ENCODE measurements around the gene ZNF516. TPM values are rescaled to one million over a fixed set of nuclear protein-coding genes. Genes with fewer than 3 reads are reported as not detected.

The ZNF516 gene
- total RNA-seq, 1 experiment from 2014 or later, result 22.5 TPM

DNA sequence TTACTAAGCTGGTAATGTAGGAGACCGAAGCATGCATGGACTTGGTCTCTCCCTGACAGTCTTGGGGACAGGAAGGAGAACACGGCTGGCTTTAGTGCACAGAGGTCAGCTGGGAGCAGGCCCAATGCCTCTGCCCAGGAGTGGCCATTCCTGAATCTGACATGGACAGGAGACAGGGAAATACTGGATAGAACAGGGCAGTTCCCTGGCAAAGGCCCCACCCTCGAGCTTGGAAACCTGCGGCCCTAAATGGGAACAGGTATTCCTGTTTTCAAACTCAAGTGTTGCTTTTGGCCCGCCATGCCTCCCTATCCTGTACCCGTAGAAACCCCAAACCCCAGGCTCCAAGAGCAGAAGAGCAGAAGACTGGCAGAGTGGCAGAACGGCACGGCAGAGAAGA lies 107.4 kb downstream of the ZNF516 start:
- DNase-seq (ENCODE audit: extremely low read depth, low read depth), result no peak

DNA sequence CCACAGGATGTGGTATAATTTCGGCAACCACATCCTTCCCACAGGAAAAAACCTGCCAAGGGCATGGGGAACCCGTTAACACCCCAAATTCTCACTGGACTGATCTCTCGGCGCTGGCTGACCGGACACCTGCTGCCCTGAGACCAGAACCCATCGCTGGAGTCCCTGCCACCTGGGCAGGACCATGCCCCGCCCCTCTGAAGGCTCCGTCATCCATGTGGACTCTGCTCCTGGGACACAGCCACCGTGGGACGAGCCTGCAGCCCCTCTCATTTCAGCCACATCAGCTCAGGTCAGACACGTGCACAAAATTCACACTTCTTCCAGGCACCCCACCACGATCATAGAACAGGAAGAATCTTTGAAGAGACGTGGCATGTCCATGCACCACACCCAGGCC lies 108.2 kb downstream of the ZNF516 start:
- no peak for DNase-seq (ENCODE audit: extremely low read depth, low read depth)

DNA sequence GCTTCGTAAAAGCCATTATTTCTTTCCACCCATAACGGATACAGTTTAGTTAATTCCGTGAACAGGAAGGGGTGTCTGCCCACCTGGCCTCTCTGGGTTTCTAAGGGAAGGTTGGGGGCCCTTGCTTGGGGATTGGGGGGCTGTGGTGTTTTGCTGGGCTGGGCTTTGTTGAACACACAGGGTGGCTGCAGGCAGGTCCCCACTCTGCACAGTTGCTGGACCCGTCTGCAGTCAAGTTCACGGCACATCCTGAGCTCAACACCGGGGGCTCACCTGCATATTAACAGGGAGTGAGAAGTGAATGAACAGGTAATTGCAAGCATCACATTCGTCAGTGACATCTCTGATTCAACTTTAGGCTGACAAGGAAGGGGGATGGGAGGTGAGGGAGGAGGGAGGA lies 109.0 kb downstream of the ZNF516 start:
- no peak for DNase-seq (ENCODE audit: extremely low read depth, low read depth)

DNA sequence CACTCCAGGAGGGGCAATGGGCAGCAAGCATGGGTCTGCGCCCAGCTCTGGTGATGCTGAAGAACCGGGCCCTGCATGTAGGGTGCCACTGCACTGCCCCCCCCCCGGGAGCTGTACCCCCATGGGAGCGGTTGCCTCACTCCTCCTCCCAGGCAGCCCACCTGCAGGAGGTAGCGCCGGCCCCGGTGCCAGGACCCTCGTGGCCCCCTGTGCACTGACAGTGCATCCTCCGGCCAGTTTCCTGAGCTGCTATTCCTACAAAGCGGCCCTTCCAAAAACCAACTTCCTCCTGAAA lies 109.4 kb downstream of the ZNF516 start:
- no peak for DNase-seq (ENCODE audit: extremely low read depth, low read depth)

DNA sequence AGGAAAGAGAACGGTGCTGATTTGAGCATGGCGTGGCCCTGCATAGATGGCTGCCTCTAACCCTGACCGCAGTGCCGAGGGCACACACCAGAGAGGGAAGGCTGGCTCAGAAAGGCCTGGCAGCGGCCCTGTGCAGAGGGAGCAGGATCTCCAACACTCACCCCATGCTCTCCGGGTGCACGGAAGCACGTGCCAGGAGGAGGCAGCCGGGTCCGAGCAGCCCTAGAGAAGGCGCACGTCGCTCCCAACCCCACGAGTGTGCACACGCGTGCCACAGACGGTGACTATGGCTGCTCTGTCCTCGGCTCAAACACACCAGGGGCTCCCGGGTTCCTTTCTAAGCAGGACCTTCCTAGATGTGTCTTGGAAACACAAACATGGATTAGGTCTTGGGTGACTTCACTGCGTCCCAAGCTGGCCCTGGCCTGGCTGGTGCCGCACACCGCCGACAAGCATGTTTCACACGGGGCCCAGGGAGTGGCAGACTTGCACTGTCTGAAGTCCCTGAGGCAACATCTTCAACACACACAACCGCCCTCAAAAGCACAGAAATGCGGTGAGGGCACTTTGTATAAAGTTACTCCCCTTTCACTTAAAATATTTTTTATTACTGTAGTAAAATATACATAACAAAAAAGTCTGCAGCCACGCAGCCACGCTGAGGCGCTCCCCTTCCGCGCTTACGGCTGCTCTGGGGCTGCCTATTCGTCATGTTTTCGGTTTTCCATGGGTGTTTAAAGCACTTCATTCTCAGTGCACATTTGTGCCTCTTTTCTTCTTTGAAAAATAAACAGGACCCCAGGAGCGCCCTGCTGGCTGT lies 110.0 kb downstream of the ZNF516 start:
- DNase-seq (ENCODE audit: extremely low read depth, low read depth), result no peak

DNA sequence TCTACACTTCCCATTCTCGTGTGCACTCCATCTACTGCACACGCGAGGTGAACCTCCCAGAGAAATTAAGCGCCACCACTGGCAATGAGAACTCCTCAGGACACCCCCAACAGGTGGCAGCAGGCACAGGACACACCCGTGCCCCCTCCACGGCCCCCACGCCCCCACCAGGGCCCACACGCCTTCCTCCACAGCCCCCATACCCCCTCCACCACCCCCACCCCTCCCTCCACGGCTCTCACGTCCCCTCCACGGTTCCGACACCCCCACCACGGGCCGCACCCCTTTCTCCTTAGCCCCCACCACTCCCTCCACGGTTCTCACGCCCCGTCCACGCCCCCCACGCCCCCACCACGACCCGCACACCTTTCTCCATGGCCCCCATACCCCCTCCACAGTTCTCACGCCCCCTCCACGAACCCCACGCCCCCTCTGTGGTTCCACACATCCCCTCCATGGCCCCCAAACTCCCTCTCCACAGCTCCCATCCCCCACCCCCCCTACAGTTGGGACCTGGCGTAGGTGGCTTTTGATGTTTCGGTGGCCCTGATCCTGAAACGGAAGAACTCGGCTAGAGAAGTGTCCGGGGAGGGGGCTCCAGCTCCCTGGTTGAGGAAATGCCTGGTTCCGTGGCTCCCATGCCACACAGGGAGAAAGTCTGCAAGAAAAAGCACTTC lies 110.8 kb downstream of the ZNF516 start:
- no peak for DNase-seq (ENCODE audit: extremely low read depth, low read depth)

DNA sequence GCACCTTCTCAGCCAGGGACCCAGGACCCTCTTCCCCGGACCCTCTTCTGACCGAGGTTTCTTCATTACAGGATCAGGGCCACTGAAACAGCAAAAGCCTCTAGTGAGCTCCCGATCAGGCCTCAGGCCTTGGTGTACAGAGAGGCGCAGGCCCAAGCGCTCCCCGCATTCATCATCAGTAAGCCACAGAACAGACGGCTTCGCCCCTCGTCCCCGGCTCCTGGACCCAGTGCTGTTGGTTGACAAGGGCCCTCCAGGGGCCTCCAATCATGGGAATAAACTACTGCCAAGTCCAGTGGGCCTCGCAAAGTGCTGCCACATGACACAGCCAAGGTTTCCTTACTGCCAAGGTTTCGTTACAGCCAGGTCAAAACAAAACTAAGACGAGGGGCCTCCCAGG lies 111.4 kb downstream of the ZNF516 start:
- DNase-seq (ENCODE audit: extremely low read depth, low read depth), result no peak

DNA sequence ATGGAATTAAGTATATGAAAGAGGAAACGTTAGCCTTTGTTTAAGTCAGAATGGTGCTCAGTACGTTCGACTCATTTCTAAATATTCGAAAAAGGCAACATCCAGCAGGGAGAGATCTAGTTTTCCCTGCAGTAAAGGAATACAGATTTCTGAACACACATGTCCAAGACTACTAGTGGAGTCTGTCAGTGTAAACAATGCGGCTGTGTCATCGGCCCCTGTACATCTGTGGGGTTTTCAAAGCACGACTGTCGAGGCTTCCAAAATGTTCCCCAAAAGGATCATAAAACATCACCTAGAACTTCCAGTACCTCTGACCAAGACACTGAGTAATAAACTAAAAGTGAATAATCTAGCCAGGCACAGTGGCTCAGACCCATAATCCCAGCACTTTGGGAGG lies 112.8 kb downstream of the ZNF516 start:
- DNase-seq (ENCODE audit: extremely low read depth, low read depth), result no peak

DNA sequence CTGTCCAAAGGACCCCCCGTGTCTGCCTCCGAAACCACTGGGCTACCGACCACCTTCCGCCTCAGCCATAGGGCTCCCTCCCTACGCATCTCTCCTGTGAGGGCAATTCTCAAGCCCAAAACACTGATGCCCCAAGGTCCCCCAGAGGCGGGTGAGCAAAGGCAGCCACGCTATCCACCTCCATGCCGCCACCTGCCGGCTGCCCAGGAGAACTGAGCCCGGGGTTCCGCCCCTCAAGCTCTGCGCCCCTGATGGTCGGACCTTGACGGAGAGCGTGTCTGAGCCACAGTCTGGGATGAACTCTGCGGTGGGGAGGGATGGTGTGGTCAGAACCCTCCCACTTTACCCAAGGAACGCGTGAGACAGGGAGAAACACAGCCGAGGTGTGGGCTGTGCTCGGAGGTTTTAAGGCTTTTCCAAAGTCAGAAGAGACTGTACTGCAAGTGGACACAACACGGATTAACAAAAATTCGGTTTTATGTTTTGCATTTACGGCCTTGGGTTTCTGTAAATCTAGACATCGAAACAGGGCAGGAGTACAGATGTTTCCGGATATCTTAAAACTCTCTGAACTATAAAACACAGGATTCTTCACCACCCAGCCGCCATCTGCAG lies 114.1 kb downstream of the ZNF516 start:
- no peak for DNase-seq (ENCODE audit: extremely low read depth, low read depth)

DNA sequence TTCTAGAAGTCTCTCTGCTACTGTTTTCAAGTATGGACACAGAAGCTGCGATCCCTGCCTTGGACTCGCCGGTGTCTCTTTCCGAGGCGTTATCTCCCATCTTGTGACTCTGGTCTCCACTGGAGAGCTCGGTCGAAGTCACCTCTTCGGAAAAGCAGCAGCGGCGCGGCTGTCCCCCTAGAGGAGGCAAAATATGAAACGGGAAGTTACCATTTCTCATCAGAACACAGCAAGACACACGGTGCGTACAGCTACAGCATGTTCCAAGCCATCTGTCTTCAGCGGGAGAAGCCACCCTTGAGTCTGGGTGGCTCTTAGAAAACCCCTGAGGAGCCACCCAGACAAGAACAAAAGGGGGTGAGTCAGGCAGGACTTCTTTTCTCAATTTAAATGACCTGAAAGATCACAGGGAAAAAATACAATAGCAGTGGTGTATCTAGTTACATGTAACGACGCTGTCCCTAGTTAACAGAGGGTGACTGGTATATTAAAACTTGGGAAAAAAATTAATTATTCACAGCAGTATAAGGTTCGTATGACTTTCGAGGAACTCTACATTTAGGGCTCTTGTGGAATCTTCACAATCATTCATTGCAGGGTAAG lies 114.8 kb downstream of the ZNF516 start:
- DNase-seq (ENCODE audit: extremely low read depth, low read depth), result no peak

DNA sequence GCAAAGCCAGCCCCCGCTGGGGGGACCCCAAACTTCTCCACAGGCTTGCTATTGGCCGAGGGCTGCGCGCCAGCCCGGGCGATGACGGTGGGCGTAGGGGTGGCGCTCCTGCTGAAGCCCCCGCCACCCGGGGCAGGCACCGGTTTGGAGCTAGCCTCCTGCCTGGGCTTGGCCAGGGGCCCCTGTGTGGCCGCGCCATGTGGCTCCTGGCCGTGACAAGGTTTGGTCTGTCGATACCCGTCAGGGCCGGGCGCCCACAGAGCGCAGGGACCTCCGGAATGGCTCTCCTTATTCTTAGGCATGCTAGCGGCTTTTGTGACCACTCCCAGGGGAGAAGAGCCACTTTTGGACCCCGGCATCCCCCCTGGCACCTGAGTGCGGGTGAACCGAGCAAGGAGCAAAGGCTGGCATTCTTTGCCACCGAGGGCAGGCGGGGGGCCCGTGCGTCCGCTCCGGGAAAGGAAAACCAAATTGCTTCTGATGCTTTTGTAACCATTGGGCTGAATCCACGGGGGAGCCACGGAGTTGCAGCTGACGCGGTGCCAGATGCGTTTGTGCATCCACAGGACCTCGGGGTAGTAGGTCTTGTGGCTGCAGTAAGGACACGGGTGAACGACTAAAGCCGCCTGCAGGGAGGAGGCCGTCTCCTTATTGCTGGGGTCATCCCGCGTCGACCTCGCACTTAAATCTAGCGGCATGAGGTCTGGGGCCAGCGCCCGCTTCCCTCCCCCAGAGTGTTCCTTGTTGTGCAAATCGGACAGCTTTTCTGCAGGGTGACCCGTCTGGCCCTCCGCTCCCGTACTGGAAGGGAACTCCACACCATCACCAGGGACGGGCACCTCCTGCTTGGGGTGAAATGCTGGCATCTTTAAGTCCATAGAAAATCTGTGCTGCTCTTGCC lies 115.6 kb downstream of the ZNF516 start:
- no peak for DNase-seq (ENCODE audit: extremely low read depth, low read depth)

DNA sequence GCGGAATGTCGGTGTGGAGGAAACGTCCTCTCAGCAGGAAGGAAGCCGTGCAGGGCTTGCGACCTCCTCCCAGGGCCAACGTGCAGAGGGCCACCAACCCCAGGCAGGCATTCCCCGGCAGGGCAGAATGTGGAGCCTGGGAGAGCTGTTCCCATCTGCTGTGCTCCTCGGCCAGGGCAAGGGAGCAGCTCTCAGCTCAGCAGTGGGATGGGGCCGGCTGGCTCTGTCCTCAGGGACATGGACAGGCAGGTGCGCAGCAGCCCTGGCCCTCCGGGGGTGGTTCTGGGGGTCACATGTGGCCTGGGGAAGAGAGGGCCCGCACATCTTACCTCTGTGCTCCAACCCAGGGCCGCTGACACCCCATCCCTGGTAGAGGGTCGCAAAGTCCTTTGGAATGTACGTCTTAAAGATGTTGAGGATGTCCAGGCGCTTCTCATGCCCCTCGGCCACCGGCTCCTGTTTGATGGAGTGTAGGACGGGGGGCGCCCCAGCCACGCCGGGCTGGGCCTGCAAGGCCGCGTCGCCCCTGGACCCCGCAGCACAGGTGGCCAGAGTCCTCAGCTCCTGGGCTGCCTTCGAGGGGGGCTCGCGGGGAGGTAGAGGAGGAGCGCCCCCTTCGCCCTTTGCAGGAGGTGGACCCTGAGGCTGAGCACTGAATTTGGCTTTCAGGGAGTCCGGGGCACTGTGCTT lies 116.4 kb downstream of the ZNF516 start:
- no peak for DNase-seq (ENCODE audit: extremely low read depth, low read depth)

DNA sequence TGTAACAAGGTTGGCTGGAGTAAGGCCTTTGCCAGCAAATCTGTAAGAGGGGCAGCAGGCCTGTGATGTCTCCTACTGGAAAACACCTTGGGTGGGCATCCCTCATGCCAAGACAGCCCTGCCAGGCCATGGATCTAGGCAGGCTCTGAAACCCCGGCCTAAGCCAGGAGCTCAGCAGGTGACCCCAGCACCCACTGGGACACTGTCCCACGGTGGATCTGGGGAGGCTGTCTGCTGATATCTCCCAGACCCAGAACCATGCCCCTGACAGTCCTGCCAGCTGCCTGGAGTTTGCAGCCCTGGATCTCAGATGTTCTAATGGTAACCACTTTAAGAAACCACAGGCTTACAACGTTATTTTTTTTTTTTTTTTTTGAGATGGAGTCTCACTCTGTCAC lies 117.7 kb downstream of the ZNF516 start:
- no peak for DNase-seq (ENCODE audit: extremely low read depth, low read depth)

DNA sequence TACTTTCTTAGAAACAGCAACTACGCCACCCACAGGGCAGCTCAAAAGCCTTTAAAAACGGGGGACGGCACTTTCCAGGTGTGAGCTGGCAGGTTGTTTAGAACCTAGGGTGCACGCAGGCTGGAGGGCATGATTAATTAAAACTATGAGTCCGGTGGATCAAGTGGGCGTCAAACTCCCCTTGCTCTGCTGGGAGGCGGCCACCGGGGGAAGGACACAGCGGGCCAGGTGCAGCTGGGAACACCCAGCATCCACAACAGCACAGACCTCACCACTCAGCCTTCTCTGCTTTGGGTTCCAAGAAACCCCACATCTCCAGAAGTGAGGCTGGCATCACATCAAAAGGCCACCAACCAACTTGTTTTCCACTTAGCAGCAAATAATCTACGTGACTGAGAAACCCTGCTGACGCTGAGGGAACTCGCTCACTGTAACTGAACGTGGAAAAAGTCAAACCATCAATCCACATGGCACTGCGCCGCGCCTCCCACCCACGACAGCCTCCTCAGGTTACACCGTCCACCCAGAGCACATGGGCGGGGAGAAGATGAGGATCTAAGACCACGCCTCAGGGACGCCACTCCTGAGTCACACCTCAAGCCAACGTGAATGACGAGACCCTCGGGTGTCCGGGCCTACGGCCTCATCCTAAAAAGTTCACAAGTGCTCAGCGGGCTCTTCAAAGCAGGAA lies 118.2 kb downstream of the ZNF516 start:
- no peak for DNase-seq (ENCODE audit: extremely low read depth, low read depth)

DNA sequence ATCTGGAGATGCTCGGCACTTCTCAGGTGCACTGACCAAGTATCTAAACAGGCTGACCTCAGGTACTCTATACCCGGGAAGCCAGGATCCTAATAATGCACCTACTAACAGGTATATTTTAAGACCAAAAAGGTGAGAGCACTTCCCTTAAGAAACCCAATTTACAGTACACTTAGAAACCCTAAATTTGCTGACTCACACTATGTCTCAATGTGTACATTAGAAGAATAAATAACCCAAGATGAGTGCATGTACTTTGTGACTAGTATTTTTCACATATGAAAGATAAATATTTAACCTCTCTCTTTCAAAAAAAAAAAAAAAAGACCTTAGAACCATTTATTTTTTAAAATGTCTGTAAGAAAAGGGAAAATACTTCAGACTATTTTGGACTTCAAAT lies 118.8 kb downstream of the ZNF516 start:
- no peak for DNase-seq (ENCODE audit: extremely low read depth, low read depth)

DNA sequence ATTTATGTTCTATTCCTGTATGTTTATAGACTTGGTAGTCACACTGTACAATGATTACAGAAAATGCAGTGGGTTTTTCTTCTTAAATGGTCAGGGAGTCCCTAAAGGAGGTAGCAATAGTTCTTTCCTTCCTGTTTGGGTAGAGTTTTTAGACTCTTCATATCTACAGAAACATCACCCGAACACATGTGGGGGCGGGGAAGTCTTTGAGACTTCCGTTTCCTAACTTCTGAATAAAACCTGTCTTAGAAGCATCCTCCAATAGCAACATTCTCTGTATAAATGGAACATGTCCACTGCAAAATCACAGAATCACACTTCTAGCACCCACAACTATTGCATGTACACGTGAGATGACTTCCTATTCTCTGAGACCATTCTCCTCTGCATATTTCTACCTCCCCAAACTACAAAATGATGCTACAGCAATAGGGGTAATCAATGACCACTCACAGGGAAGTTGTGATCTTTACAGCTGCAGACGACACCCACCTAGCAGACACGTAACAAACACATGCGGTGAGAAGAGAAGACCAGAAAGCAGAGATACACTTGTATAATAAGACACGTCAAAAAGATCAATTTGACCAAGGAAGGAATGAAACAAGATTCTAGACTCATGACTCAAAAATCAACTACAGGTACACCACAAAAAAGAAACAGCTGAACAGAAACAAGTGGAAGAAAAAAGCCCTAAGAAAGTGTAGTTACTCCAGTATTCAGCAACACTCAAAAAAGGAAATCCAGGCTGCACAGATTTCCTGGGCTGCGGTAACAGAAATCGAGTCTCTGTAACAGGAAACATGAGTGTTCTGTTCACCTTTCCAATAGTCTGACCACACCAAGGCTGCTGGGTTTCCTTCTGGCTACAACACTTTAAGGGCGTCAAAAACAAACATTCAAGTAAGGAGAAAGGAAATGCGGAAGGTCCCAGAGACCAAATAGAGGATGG lies 120.4 kb downstream of the ZNF516 start:
- no peak for DNase-seq (ENCODE audit: extremely low read depth, low read depth)

DNA sequence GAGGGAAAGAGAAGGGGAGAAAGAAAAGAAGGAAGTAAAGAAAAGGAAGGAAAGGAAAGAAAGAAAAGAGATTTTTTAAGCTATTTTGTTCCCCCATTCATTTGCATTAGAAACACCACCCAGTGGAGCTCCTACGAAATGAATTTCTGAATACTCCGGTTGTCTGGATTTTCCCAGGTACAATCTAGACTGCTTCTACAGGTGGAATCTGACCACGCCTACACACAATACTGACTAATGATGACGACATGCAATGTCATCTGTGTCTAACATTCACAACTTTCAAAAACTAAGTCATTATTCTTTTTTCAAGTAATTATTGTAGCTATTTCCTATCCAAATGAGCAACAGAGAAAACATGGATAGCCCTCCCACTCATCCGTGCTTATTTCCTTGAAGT lies 121.7 kb downstream of the ZNF516 start:
- DNase-seq (ENCODE audit: extremely low read depth, low read depth), result no peak

Measured in NCI-H460 (cell line).